ENCODE data around the gene TOP3A. TPM values are rescaled to one million over a fixed set of nuclear protein-coding genes. Genes with fewer than 3 reads are reported as not detected.

The TOP3A gene
- total RNA-seq, 1 donor from 2014 or later = 14.1 TPM

- no peak for DNase-seq (ENCODE audit: low read depth in 2 of 2)
Observed at GRCh38 chr17:18233803-18234518, 80.8 kb downstream of the TOP3A start.

DNA sequence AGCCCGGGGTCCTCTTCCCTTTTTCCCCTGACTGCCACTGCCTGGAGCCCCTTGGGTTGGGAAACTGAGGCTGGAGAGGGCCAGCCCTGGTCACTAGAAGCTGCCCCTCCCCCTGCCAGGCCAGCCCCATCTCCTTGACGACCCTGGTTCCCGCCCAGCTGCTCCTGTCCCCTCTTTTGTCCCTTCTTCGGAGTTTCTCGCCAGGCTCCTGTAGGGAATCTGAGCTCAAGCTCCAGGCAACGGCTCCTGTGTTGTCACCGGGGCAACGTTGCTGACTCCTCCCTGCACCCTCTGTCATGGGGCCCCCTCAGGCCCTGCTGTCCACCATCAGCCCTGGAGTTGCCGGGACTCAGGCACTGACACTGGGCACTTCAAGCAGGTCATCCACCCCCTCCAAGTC lies 83.6 kb downstream of the TOP3A start:
- DNase-seq (ENCODE audit: low read depth in 2 of 2) = no peak

DNA sequence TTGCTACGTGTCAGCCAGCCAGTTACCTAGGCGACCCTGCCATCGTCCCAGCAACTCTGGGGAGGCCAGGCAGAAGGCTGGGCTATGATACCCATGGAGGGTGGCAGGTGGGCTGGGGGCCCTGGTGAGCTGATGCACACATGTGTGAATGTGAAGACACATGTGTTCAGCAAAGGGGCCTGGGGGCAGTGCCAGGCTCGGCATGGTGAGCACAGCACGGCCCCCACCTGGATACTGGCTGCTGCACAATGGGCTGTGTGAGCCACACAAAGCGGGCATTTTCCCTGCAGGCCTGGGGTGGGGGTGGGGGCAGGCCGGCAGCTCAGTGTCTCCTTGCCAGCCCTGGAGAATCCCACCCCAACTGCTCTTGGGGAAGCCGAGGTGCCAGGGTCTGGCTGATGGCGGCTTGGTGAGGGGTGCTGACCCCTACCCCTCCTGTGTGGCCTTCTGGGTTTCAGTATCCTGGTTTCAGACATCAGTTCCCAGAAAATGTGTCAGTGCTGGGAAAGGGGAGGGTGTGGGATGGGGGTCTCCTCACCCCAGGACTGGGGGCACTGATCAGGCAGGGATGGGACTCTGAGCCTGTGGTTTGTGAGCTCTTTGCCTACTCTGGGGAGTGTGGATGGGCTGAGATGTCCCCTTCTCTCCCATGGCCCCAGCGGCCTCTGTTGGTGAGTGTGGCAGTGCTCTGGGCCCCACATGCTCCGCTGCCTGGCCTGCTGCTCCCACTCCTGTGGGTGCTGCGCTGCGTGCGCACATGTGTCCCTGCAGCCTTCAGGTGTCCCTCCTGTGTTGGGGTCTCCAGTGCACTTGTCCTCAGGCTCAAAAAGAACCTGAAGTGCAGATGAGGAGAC lies 84.3 kb downstream of the TOP3A start:
- no peak for DNase-seq (ENCODE audit: low read depth in 2 of 2)

- DNase-seq (ENCODE audit: low read depth in 2 of 2) = no peak
Observed at GRCh38 chr17:18229771-18230170, 85.0 kb downstream of the TOP3A start.

DNA sequence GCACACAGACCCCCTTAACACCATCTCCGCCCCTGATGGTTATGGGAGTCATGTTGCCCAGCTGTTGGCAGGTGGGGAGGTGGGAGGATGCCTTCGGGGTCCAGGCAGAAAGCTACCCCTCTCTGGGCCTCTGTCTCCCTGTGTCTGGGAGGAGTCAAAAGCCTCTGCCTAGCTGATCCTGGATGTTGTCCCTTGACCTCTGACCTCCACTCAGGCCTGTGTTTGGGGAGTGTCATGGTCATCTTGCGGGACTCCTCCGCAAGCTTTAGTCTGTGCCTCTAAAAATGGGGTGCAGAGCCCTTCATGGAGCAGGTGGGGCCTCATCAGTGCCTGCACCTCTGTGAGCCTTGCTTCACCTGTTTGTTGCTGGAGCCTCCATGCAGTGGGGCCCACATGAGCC lies 85.5 kb downstream of the TOP3A start:
- no peak for DNase-seq (ENCODE audit: low read depth in 2 of 2)

DNA sequence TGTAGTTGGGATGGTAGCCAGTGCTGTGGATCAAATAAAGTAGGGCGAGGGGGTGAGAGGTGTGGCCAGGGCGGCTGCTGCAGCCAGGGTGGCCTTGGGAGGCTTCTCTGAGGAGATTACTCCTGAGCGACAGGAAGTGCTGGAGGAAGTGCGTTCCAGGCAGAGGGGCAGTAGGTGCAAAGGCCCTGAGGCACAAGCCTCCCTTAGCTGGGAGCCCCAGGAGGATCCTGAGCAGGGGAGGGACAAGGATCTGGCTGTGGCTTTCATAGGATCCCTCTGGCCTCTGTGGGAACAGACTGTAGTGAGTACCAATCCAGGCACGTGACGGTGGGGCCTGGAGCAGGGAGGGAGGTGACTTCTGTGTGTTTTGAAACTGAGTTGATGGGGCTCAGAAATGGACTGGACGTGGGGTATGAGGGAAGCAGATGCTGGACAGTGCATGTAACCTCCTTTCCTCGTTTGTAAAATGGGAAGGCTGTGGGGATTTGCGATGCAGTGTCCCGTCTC lies 86.6 kb downstream of the TOP3A start:
- no peak for DNase-seq (ENCODE audit: low read depth in 2 of 2)

DNA sequence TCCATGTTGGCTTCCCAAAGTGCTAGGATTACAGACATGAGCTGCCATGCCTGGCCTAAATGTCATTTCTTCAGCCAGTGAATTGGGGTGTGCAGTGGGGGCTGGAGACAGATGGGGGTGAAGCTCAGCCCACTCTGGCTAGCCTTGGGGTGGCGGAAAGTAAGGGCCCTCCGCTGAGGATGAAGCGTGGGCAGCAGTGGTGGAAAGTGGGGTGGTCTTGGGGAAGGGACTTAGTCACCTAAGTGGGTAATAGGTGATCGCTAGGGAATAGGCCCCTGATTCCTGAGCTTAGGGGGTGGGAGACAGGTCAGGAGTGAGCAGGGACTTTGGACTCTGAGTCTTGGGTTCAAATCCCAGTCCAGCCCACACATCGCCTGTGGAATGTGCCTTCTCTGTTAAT lies 87.2 kb downstream of the TOP3A start:
- DNase-seq (ENCODE audit: low read depth in 2 of 2) = no peak

DNA sequence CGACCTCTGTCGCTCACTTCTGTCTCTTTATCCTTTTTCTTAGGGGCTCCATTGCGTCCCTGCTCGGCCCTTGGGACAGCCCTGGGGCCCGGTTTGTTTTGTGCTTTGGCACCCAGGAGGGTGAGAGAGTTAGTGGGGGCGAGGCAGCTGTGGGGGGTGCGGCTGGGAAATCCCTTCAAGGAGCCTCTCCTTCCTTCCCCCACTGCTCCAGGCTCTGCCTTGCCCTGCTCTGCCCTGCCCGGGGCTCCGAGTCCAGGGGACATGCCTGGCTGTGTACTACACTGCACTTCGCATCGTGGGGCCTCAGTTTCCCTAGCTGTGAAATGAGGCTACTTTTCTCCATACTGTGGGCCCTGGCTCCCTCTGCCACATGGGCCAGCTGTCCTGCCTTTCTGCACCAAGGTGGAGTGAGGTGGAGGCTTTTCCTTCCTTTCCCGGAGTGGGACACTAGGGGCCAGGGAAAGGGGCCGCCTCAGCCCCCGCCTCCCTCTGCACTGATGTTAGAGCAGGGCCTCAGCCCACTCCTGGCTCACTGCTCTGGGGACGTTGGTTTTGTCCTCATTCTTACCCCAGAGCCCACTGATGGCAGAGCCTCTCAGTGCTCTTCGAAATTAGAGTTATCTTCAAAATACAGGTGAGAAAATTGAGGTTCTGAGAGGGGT lies 88.4 kb downstream of the TOP3A start:
- peak in 1 of 2 donors; percentile 20 for DNase-seq (ENCODE audit: low read depth in 2 of 2)

- peak in 1 of 2 donors; percentile 29 for DNase-seq (ENCODE audit: low read depth in 2 of 2)
Observed at GRCh38 chr17:18225642-18226283, 89.0 kb downstream of the TOP3A start.

- peak; percentile 96 to 97 for DNase-seq (ENCODE audit: low read depth in 2 of 2)
Observed at GRCh38 chr17:18225121-18225641, 89.6 kb downstream of the TOP3A start, which contains the start of gene LLGL1. LLGL1 (plus strand) TSS chr17:18225635; CDS start chr17:18225683, 48 bp downstream.

DNA sequence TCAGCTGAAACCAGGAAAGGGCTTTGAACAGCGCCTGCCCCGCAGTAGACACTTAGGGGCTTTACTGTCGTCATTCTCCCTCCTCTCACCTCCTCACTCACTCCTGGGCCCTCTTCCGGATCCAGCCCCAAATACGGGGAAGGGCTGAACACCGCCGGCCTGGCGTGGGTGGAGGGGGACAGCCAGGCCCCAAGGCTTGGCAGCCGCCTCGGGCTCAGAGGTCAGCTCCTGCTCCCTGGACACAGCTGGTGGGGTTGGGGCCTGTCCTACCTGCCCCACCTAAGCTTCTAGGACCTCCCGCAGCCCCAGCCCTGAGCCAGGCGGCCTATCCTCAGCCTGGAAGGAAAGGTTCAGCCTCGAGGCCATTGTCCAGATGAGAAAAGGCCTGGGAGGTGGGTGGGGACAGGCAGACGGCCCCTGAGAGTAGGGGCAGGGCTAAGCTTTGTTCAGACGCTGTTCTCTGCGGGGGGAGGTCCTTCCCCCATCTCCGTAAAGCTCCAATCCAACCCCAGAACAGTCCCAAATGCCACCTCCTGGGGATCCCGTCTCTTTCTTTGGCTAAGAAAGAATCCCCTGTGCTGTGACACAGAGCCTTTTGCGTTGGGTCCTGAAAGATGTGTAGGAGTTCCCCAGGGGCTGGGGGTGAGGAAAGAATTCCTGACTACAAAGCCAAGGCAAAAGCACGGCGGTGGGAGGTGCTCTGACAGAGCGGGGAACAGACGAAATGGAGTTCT lies 90.2 kb downstream of the TOP3A start:
- no peak for DNase-seq (ENCODE audit: low read depth in 2 of 2)

- no peak for DNase-seq (ENCODE audit: low read depth in 2 of 2)
Observed at GRCh38 chr17:18224053-18224386, 90.8 kb downstream of the TOP3A start.

Other genes with a start within 250 kb of the TOP3A start
- 23.8 and 31.3 TPM in 2 replicates for gene DRG2, start 227.0 kb downstream of the TOP3A start, total RNA-seq
- under 0.01 and 0.22 TPM in 2 replicates for gene MYO15A, start 206.2 kb downstream of the TOP3A start, total RNA-seq
- gene ALKBH5, start 131.2 kb downstream of the TOP3A start, total RNA-seq = 43.6 and 70.6 TPM in 2 replicates
- 13.9 and 14.6 TPM in 2 replicates for gene LLGL1, start 89.4 kb downstream of the TOP3A start, total RNA-seq
- gene FLII, start 56.3 kb downstream of the TOP3A start, total RNA-seq = 247 and 272 TPM in 2 replicates
- 8.1 and 10.3 TPM in 2 replicates for gene MIEF2, start 54.3 kb downstream of the TOP3A start, total RNA-seq
- 10.7 and 15.5 TPM in 2 replicates for gene SMCR8, start 299 bp upstream of the TOP3A start, total RNA-seq
- gene SHMT1, start 48.6 kb upstream of the TOP3A start, total RNA-seq = 7.4 and 9.3 TPM in 2 replicates
- gene EVPLL, start 62.8 kb upstream of the TOP3A start, total RNA-seq = not detected in 2 replicates
- not detected in 2 replicates for gene LGALS9C, start 161.8 kb upstream of the TOP3A start, total RNA-seq